Mucosa of descending colon (tissue), 3 donors: Measurements from ENCODE around the gene RTRAF. TPM values are rescaled to one million over a fixed set of nuclear protein-coding genes. Genes with fewer than 3 reads are reported as not detected.

Experiments
- ATAC-seq: fragments of 200-7000 bp; cut with Tn5 transposase; one replicate; pipeline ENCODE4 v1.9.1; 2020; ENCODE audit warnings: mild to moderate bottlenecking, moderate library complexity
- DNase-seq, 3 donors: peaks; one replicate each; pipeline ENCODE4 v3.0.0-alpha.2; 2020
- H3K36me3 ChIP-seq: fragments of 200-600 bp; one replicate; pipeline ENCODE4 v1.8.0; 2021; ENCODE audit warnings: low read depth, mild to moderate bottlenecking
- H3K4me1 ChIP-seq: fragments of 200-600 bp; one replicate; pipeline ENCODE4 v1.8.0; 2021; ENCODE audit warnings: low read depth, mild to moderate bottlenecking
- H3K4me3 ChIP-seq: fragments of 200-600 bp; one replicate; pipeline ENCODE4 v1.8.0; 2021; ENCODE audit warnings: mild to moderate bottlenecking
- H3K9me3 ChIP-seq: fragments of 200-600 bp; one replicate; pipeline ENCODE4 v1.8.0; 2021; ENCODE audit warnings: mild to moderate bottlenecking
- CTCF ChIP-seq: fragments of 200-600 bp; IDR thresholded peaks from one replicate; pipeline ENCODE4 v1.8.0; 2022; ENCODE audit warnings: antibody characterized with exemption, mild to moderate bottlenecking
- intact Hi-C, 2 donors: fragments of 100-400 bp; cut with DNase I in 1 of 2; cut with micrococcal nuclease in 1 of 2; formaldehyde crosslinking; loops; one replicate each; pipeline versions ENCODE4 v1.11.0 to v1.11.1; 2022; cut with DNase I, micrococcal nuclease
- total RNA-seq, 3 donors: library from RNA; stranded (reverse); fragmentation: NEBNext Ultra II Directional in 2 of 3; extraction: Animal tissue kit (Norgen Biotek cat#: 25700) in 2 of 3; gene quantifications; one replicate each; pipeline versions ENCODE4 v1.2.1 to v1.2.4, GENCODE V29; 2021 to 2023
- donor health status: DM: no; HTN: no; CAD: no; lungs with moderate emphysema.
- donor health status: DM: no; HTN: no; CAD: no.
- donor health status: DM: no; HTN: yes; CAD: no.

Gene RTRAF
- total RNA-seq, 3 donors from 2014 or later: 108 to 140 (median 131) TPM

- intact Hi-C loops: no loop called here
- no peak for TF ChIP-seq CTCF
- no peak for ATAC-seq
Measured at GRCh38 chr14:51978681-51979085, 10.7 kb upstream of the RTRAF start.

GRCh38 chr14:51979088-51979709 lies 10.1 kb upstream of the RTRAF start:
- TF ChIP-seq CTCF: peak; percentile 87
- no peak overlapping the region for H3K4me3 ChIP-seq
- intact Hi-C loops: no loop called here
- DNase-seq: peak; percentile 68 to 95 (median 86)
- H3K9me3 ChIP-seq: no peaks in the 10 kb centered on the region
- peak; percentile 91 for ATAC-seq
- H3K4me1 ChIP-seq: no peaks in the 10 kb centered on the region
- H3K36me3 ChIP-seq: no peaks in the 10 kb centered on the region

More at GRCh38 chr14:51978681-51979085, 10.7 kb upstream of the RTRAF start:
- Histone ChIP-seq H3K4me1 (no peaks in the 10 kb centered on the region), H3K36me3 (no peaks in the 10 kb centered on the region), H3K4me3 (no peak overlapping the region), H3K9me3 (no peaks in the 10 kb centered on the region)
- no peak for DNase-seq

GRCh38 chr14:51981218-51981854 lies 8.0 kb upstream of the RTRAF start:
- TF ChIP-seq CTCF: no peak
- DNase-seq: no peak
- ATAC-seq: no peak

GRCh38 chr14:51988221-51988620 lies 1.1 kb upstream of the RTRAF start:
- no peak for ATAC-seq
- Histone ChIP-seq H3K36me3 (no peaks in the 10 kb centered on the region), H3K4me3 (no peak overlapping the region), H3K9me3 (no peaks in the 10 kb centered on the region), H3K4me1 (no peaks in the 10 kb centered on the region)
- no peak for TF ChIP-seq CTCF
- intact Hi-C loops: no loop called here
- no peak for DNase-seq

More at GRCh38 chr14:51981218-51981854, 8.0 kb upstream of the RTRAF start:
- Histone ChIP-seq H3K36me3 (no peaks in the 10 kb centered on the region), H3K9me3 (no peaks in the 10 kb centered on the region), H3K4me3 (no peak overlapping the region), H3K4me1 (no peaks in the 10 kb centered on the region)
- intact Hi-C loops: no loop called here

GRCh38 chr14:51990488-51990887 lies 1.1 kb downstream of the RTRAF start:
- Histone ChIP-seq H3K4me3 (no peak overlapping the region), H3K4me1 (no peaks in the 10 kb centered on the region), H3K9me3 (no peaks in the 10 kb centered on the region), H3K36me3 (no peaks in the 10 kb centered on the region)
- ATAC-seq (no peak), DNase-seq (no peak)
- TF ChIP-seq CTCF: no peak
- intact Hi-C loops: loop anchor here (10.0 kb wide), 2 partner anchors 74 to 284 kb away; partner anchors contain the start of gene NID2 (in 1 of the 2)
